DND-41 (cell line): ENCODE measurements around the gene MBD3.

Experiments used
- ATAC-seq: fragments of 200-7000 bp; cut with Tn5 transposase; 3 replicates; pipeline ENCODE4 v1.9.1; 2021; ENCODE audit warnings: low read depth; ENCODE audit not compliant: insufficient read depth
- DNase-seq: peaks from one replicate; pipeline ENCODE4 v3.0.0-alpha.2; 2020
- H2AFZ ChIP-seq: 2 replicates; pipeline ENCODE4 v1.6.0; 2012; ENCODE audit warnings: low read depth, low read length
- H3K27ac ChIP-seq: 2 replicates; pipeline ENCODE4 v1.5.1; 2012; ENCODE audit warnings: low read length, inconsistent platforms
- H3K27me3 ChIP-seq: fragments of 200-600 bp; sonication (generic); 2 replicates; pipeline ENCODE4 v1.6.0; 2012; ENCODE audit warnings: low read length, mild to moderate bottlenecking, inconsistent platforms; ENCODE audit not compliant: insufficient read depth, poor library complexity
- H3K36me3 ChIP-seq: 2 replicates; pipeline ENCODE4 v1.5.1; 2012; ENCODE audit warnings: low read length, inconsistent platforms; ENCODE audit not compliant: insufficient read depth
- H3K4me1 ChIP-seq: 2 replicates; pipeline ENCODE4 v1.5.1; 2012; ENCODE audit warnings: mild to moderate bottlenecking, low read length; ENCODE audit not compliant: insufficient read depth
- H3K4me2 ChIP-seq: 2 replicates; pipeline ENCODE4 v1.6.0; 2012; ENCODE audit warnings: mild to moderate bottlenecking, moderate library complexity, low read length, inconsistent platforms; ENCODE audit not compliant: insufficient read depth
- H3K4me3 ChIP-seq, 2 experiments: fragments of 200-600 bp in 1 of 2; shearing (Covaris generic) in 1 of 2; 2 replicates each; pipeline ENCODE4 v1.5.1; 2012 to 2016; ENCODE audit warnings: inconsistent platforms in 2 of 2, low read length in 2 of 2, mild to moderate bottlenecking in 2 of 2, low read depth in 1 of 2, moderate library complexity in 1 of 2
- H3K79me2 ChIP-seq: 2 replicates; pipeline ENCODE4 v1.6.0; 2012; ENCODE audit warnings: low read length, inconsistent platforms; ENCODE audit not compliant: insufficient read depth
- H3K9ac ChIP-seq: 2 replicates; pipeline ENCODE4 v1.6.0; 2012; ENCODE audit warnings: low read depth, mild to moderate bottlenecking, inconsistent platforms, low read length, moderate library complexity
- H3K9me3 ChIP-seq: 2 replicates; pipeline ENCODE4 v1.5.1; 2012; ENCODE audit warnings: low read length, moderate library complexity, mild to moderate bottlenecking, inconsistent platforms; ENCODE audit not compliant: insufficient read depth, severe bottlenecking
- H4K20me1 ChIP-seq: 2 replicates; pipeline ENCODE4 v1.6.0; 2012; ENCODE audit warnings: low read length; ENCODE audit not compliant: insufficient read depth
- CTCF ChIP-seq: IDR thresholded peaks from 2 replicates; pipeline ENCODE4 v1.5.1; 2012; ENCODE audit warnings: borderline replicate concordance, low read length, moderate library complexity, mild to moderate bottlenecking; ENCODE audit not compliant: poor library complexity, severe bottlenecking; ENCODE audit errors: extremely low read depth
- EZH2 ChIP-seq: IDR thresholded peaks from 3 replicates; pipeline ENCODE4 v1.6.1; 2012; ENCODE audit warnings: borderline replicate concordance, low read depth, mild to moderate bottlenecking, moderate library complexity, low read length, inconsistent platforms; ENCODE audit not compliant: severe bottlenecking

MBD3 gene

GRCh38 chr19:1606138-1606651, 13.5 kb upstream of the MBD3 start:
- DNase-seq: no peak
- no peak for TF ChIP-seq CTCF
- no peak for TF ChIP-seq EZH2
- Histone ChIP-seq H3K36me3 (peaks cover 40% of the 10 kb centered on the region), H3K27me3 (no peaks in the 10 kb centered on the region), H3K9me3 (no peaks in the 10 kb centered on the region), H3K9ac (peak overlapping the region; percentile 99), H2AFZ (peak overlapping the region; percentile 89), H3K4me2 (peak overlapping the region; percentile 87), H3K27ac (peak overlapping the region; percentile 81), H3K4me1 (peaks cover 40% of the 10 kb centered on the region), H3K79me2 (peaks cover 40% of the 10 kb centered on the region), H4K20me1 (peaks cover 35% of the 10 kb centered on the region), H3K4me3 (peak overlapping the region; percentile 28 to 100; a peak in 3 of 4 replicates)
- no peak for ATAC-seq

- peak; percentile 92 for DNase-seq
- peak; percentile 89 for TF ChIP-seq CTCF
- no peak for TF ChIP-seq EZH2
- Histone ChIP-seq H3K27ac (peak within 1 kb of the TSS; percentile 85), H3K27me3 (no peaks in the 10 kb centered on the region), H3K79me2 (peaks cover 47% of the 10 kb centered on the region), H4K20me1 (peaks cover 34% of the 10 kb centered on the region), H3K4me3 (peak within 1 kb of the TSS; percentile 100), H3K9ac (peak within 1 kb of the TSS; percentile 99), H2AFZ (peak within 1 kb of the TSS; percentile 89), H3K4me2 (peak within 1 kb of the TSS; percentile 87), H3K4me1 (peaks cover 40% of the 10 kb centered on the region), H3K9me3 (no peaks in the 10 kb centered on the region), H3K36me3 (peaks cover 35% of the 10 kb centered on the region)
- peak; percentile 84 for ATAC-seq
These were observed 12.8 kb upstream of the MBD3 start, which contains the start of gene UQCR11 for GRCh38 chr19:1605236-1606137. TSS of gene UQCR11 (minus strand) at chr19:1605462. CDS start at chr19:1605409, 53 bp downstream.

GRCh38 chr19:1602091-1602707, 9.5 kb upstream of the MBD3 start:
- H2AFZ ChIP-seq: no peak overlapping the region
- peaks cover 74% of the 10 kb centered on the region for H3K79me2 ChIP-seq
- no peak for DNase-seq
- H3K27ac ChIP-seq: no peak overlapping the region
- H3K27me3 ChIP-seq: no peaks in the 10 kb centered on the region
- peaks cover 40% of the 10 kb centered on the region for H3K4me1 ChIP-seq
- no peak overlapping the region for H3K4me3 ChIP-seq
- peaks cover 55% of the 10 kb centered on the region for H4K20me1 ChIP-seq
- no peak for TF ChIP-seq CTCF
- H3K9ac ChIP-seq: no peak overlapping the region
- ATAC-seq: no peak
- no peak overlapping the region for H3K4me2 ChIP-seq
- peaks cover 54% of the 10 kb centered on the region for H3K36me3 ChIP-seq
- H3K9me3 ChIP-seq: no peaks in the 10 kb centered on the region
